Left kidney (tissue), 2 donors: ENCODE data around the gene URB1. TPM values are rescaled to one million over a fixed set of nuclear protein-coding genes. Genes with fewer than 3 reads are reported as not detected.
"Not testable (repeated sequence)": the region's sequence is repeated elsewhere in the genome, so short reads cannot be mapped to it uniquely, and the experiment has no call there.

Experiments used
- DNase-seq: peaks from one replicate; pipeline ENCODE4 v3.0.0-alpha.2; 2013
- polyA plus RNA-seq: library from polyadenylated mRNA; unstranded; fragments of 120-200 nt; gene quantifications from one replicate; pipeline ENCODE4 v1.2.1, GENCODE V29; 2013; ENCODE audit not compliant: insufficient read length

Gene URB1
- polyA plus RNA-seq, 1 donor, result 14.9 TPM

DNA sequence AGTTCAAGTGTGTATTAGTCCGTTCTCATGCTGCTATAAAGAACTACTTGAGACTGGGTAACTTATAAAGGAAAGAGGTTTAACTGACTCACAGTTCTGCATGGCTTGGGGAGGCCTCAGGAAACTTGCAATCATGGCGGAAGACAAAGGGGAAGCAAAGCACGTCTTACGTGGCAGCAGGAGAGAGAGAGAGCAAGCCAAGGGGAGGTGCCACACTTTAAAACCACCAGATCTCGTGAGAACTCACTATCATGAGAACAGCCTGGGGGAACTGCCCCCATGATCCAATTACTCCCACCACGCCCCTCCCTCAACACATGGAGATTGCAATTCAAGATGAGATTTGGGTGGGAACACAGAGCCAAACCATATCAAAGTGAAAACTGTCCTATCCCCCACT is 109.8 kb downstream of the URB1 start:
- no peak for DNase-seq

DNA sequence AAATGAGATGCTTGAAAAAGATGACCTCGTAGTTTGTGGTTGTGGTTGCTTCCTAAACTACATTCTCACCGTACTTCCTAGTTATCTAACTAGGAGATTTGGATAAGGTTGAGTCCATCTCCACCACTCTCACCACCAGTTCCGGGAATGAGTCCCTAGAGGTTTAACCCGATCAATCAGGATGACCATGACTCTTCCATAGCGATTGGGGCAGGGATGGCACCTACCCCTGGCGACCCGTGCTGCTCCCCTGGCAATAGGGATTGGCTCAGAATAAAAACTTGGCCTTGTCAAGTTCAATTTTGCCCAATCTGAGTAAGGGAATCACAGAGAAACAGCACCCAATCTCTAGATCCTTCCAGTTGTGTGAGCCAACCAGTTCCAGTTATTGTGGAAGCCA is 111.3 kb downstream of the URB1 start:
- no peak for DNase-seq

DNA sequence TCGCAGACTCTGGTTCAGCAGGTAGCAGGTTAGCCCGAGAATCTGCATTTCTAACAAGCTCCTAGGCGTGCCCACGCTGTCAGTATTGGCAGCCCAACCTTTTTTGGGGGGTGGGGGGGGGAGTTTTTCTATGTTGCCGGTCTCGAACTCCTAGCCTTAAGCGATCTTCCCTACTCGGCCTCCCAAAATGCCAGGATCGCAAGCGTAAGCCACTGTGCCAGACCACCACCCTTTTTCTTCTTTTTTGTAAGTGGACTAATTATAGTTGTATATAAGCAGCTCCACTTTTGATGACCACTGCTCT is 113.5 kb downstream of the URB1 start:
- no peak for DNase-seq

DNA sequence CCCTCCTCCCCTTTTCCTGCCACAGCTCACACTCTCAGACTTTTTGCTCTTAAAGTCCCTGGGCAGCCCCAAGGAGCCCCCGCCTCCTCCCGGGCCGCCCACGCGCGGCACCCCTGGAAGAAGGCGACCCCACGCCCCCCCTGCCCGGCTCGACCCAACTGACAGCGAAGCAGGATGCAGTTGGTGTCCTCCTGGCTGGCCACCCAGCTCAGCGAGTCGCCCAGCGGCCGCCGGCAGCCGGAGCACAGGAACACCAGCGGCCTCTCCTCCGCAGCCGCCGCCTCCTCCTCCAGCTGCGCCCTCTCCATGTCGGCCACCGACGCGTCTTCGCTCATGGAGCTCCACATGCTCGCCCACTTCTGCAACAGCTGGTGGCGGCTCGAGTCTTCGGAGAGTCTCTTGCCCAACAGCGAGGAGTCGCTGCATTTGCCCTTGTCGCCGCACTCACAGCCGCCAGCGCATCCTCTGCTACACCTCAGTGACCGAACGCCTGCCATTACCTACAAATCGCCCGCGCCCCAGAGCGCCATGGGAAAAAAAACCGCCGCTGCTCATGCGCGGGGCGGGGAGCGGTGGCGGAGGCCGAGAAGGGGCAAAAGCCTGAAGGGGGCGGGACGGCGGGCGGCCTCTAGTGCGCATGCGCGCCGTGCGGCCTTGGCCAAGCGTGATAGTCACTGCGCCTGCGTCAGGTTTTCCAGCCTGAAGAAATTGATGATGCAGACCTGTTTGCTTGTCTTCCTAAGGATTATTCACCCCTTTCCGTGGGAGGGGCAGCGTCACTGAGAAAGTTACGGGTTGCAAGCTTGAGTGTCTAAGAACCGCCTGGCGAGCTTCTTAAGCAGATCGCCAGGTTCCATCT is 114.1 kb downstream of the URB1 start, which contains the start of gene MIS18A:
Gene MIS18A (minus strand): TSS at position 532 of the 859 bp plus-strand sequence. CDS start 35 bp downstream, at position 497.
- peak; percentile 95 for DNase-seq

DNA sequence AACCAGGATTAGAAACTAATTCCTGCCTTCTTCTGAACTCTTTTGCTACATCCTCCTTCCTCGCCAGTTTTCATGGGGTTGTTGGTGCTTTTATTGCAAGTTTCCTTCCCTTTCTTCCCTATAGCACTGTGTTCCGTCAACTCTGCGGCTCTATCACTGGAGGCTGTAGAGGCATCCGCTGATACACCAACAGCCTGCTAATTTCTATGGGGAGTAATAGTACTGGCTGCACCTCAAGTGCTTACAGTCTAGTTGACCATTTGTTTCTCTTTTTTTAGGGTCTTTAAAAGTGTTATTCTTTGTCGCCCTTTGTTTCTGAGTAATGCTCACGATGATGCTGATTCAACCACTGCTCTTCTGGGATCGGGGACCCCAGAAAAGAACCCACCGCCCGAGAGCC is 114.7 kb downstream of the URB1 start:
- DNase-seq, result no peak

DNA sequence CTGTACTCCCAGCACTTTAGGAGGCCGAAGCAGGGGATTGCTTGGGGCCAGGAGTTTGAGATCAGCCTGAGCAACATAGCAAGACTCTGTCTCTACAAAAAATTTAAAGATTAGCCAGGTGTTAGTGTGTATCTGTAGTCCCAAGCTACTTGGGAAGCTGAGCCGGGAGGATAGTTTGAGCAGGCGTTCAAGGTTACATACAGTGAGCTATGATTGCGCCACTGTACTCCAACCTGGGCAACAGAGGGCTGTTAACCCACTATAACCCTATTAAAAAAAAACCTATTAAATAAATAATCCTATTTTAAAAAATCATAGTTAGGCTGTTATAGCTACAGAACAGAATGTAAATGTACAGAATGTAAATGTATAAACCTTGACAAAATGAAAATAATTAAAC is 116.1 kb downstream of the URB1 start:
- DNase-seq, result no peak

DNA sequence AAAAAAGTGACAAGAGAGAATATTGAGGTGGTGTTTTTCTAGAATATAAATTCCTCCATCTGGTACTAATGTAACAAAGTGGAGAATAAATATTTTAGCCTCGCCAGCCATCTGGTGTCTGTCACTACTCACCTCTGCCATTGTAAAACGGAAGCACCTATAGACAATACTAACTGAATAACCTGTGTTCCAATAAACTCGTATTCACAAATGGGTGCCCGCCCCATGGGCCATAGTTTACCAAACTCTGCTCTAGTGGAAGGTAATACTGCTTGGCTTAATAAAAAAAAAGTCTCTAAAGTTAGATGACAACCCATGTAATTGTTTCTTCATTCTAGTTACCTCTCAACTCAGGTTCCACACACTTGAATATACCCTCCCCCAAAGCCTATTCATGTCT is 122.1 kb downstream of the URB1 start:
- DNase-seq, result no peak

DNA sequence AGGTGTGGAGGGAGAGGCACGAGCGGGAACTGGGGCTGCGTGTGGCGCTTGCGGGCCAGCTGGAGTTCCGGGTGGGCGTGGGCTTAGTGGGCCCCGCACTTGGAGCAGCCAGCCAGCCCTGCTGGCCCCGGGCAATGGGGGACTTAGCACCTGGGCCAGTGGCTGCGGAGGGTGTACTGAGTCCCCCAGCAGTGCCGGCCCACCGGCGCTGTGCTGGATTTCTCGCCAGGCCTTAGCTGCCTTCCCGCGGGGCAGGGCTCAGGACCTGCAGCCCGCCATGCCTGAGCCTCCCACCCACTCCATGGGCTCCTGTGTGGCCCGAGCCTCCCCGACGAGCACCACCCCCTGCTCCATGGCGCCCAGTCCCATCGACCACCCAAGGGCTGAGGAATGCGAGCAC is 127.5 kb downstream of the URB1 start:
- not testable (repeated sequence) for DNase-seq

DNA sequence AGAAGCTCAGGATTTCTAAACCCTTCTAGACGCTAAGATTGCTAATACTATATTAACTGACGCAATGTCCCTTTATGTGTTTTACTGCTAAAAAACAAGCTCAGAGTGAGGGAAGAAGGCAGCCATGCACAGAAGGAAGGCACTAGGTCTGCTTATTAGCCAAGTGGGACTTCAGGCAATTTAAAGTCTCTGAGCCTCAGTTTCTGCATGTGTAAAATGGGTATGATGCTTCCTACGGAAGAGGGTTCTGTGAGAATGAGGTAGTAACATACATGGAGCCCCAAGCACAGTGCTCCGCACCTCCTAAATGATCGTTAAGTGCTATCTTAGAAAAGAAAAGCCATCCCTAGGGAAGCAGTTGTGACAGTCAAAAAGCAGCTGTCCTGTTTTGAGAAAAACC is 130.9 kb downstream of the URB1 start:
- DNase-seq, result no peak

Other genes starting within 250 kb of the URB1 start
- gene MIS18A, start 114.0 kb downstream of the URB1 start, polyA plus RNA-seq, result 26.9 TPM
- gene MRAP, start 94.2 kb downstream of the URB1 start, polyA plus RNA-seq, result 0.33 TPM
- 2.4 TPM for gene EVA1C, start 19.7 kb upstream of the URB1 start, polyA plus RNA-seq
- 2.0 TPM for gene TCP10L, start 192.5 kb upstream of the URB1 start, polyA plus RNA-seq
- gene CFAP298, start 219.4 kb upstream of the URB1 start, polyA plus RNA-seq, result 68.0 TPM